Testis (tissue), 2 donors: ENCODE data around the gene PRMT7.
A peak's percentile ranks its signal among the peaks of the same experiment; 100 is the strongest.

ENCODE experiments used
- POLR2A ChIP-seq: fragments of 450-650 bp; IDR thresholded peaks from one replicate; pipeline ENCODE4 v1.6.1; 2017; ENCODE audit warnings: antibody characterized with exemption, mild to moderate bottlenecking, moderate library complexity
- TF ChIP-seq, protein P1 (sequence below), 3 experiments: fragments of 450-650 bp in 2 of 3; fragments of 200-600 bp in 1 of 3; sonication (generic) in 1 of 3; IDR thresholded peaks; one replicate each; pipeline ENCODE4 v1.5.1; 2016 to 2019; ENCODE audit warnings: antibody characterized with exemption in 3 of 3, mild to moderate bottlenecking in 2 of 3, moderate library complexity in 1 of 3

DNA sequence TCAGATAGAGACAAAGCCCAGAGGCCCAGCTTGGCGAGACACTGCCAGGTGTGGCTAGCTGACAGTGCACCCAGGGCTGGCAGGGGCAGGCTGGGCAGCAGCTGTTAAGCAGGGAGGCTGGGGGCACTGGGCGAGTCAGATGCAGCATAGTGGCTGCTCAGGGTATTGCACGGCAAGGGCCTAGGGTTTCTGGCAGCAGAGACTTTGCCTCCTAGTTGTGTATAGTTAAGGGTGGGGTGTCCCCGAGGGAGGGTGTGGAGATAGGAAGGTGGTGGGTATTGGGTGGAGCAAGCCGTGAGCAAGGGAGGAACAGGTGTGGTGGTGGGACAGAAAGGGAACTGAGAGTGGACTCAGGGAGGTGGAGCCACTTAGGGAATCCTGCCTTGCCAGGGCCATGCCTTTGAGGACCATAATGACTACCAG is 71.5 kb downstream of the PRMT7 start:
- TF ChIP-seq, protein P1, sequence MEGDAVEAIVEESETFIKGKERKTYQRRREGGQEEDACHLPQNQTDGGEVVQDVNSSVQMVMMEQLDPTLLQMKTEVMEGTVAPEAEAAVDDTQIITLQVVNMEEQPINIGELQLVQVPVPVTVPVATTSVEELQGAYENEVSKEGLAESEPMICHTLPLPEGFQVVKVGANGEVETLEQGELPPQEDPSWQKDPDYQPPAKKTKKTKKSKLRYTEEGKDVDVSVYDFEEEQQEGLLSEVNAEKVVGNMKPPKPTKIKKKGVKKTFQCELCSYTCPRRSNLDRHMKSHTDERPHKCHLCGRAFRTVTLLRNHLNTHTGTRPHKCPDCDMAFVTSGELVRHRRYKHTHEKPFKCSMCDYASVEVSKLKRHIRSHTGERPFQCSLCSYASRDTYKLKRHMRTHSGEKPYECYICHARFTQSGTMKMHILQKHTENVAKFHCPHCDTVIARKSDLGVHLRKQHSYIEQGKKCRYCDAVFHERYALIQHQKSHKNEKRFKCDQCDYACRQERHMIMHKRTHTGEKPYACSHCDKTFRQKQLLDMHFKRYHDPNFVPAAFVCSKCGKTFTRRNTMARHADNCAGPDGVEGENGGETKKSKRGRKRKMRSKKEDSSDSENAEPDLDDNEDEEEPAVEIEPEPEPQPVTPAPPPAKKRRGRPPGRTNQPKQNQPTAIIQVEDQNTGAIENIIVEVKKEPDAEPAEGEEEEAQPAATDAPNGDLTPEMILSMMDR (IDR thresholded peaks at IDR 0.05), result peak in 1 of 3 experiments; percentile 35
- TF ChIP-seq POLR2A, result no peak
